Measurements from ENCODE around the gene TTC17.

The TTC17 gene

DNA sequence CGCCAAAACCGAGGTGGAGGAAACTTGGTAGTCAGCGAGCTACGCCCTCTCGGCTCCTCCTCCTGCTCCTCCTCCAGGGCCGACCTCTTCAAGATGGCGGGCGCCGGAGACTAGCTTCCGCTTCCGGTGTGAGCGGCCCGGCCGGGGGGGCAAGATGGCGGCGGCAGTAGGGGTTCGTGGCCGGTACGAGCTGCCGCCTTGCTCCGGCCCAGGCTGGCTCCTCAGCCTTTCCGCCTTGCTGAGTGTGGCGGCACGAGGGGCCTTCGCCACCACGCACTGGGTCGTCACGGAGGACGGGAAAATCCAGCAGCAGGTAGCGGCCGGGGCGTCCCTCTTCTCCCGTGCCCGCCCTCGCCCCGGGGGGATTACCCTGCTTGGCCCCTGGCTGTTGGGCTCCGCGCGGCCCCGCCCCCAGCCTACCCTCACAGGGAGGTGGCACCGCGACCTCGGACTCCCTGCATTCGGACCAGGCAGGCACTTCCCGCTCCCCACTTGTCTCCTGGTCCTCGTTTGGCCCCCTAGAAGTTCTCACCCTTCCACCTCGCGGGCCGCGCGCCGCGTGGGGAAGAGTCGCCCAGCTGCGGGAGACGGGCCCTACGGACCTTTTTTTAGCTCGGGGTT lies at the start of gene TTC17 (continued):
- TF ChIP-seq, protein P1, sequence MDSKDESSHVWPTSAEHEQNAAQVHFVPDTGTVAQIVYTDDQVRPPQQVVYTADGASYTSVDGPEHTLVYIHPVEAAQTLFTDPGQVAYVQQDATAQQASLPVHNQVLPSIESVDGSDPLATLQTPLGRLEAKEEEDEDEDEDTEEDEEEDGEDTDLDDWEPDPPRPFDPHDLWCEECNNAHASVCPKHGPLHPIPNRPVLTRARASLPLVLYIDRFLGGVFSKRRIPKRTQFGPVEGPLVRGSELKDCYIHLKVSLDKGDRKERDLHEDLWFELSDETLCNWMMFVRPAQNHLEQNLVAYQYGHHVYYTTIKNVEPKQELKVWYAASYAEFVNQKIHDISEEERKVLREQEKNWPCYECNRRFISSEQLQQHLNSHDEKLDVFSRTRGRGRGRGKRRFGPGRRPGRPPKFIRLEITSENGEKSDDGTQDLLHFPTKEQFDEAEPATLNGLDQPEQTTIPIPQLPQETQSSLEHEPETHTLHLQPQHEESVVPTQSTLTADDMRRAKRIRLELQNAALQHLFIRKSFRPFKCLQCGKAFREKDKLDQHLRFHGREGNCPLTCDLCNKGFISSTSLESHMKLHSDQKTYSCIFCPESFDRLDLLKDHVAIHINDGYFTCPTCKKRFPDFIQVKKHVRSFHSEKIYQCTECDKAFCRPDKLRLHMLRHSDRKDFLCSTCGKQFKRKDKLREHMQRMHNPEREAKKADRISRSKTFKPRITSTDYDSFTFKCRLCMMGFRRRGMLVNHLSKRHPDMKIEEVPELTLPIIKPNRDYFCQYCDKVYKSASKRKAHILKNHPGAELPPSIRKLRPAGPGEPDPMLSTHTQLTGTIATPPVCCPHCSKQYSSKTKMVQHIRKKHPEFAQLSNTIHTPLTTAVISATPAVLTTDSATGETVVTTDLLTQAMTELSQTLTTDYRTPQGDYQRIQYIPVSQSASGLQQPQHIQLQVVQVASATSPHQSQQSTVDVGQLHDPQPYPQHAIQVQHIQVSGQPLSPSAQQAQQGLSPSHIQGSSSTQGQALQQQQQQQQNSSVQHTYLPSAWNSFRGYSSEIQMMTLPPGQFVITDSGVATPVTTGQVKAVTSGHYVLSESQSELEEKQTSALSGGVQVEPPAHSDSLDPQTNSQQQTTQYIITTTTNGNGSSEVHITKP (tag by site-specific recombination; IDR thresholded peaks at IDR 0.05), result peak; percentile 42
- TF ChIP-seq ZNF24 (tag by site-specific recombination; IDR thresholded peaks at IDR 0.05) (0 out of 2 replicates have a peak, but pooled peaks have one; percentile 15), EGR2 (tag by site-specific recombination; IDR thresholded peaks at IDR 0.05; ENCODE audit: low read depth) (0 out of 2 replicates have a peak, but pooled peaks have one; percentile 25), ZNF354C (tag by site-specific recombination; IDR thresholded peaks at IDR 0.05; ENCODE audit: borderline replicate concordance, low read depth) (no peak), ZNF121 (tag by site-specific recombination; IDR thresholded peaks at IDR 0.05) (no peak), ZBTB1 (tag by site-specific recombination; IDR thresholded peaks at IDR 0.05) (no peak), SCRT2 (tag by site-specific recombination; IDR thresholded peaks at IDR 0.05) (no peak), ZNF514 (tag by site-specific recombination; IDR thresholded peaks at IDR 0.05) (no peak), ZNF302 (tag by site-specific recombination; IDR thresholded peaks at IDR 0.05; ENCODE audit: low read depth) (no peak), ZNF223 (tag by site-specific recombination; IDR thresholded peaks at IDR 0.05) (no peak), ZNF585B (tag by site-specific recombination; IDR thresholded peaks at IDR 0.05) (no peak), MZF1 (tag by site-specific recombination; IDR thresholded peaks at IDR 0.05; ENCODE audit: borderline replicate concordance) (no peak; the same call in 1 of the 2 replicates), ZSCAN4 (tag by site-specific recombination; IDR thresholded peaks at IDR 0.05) (0 out of 2 replicates have a peak, but pooled peaks have one; percentile 24), ZNF624 (tag by site-specific recombination; IDR thresholded peaks at IDR 0.05) (no peak), ZNF155 (tag by site-specific recombination; IDR thresholded peaks at IDR 0.05) (no peak), ZNF138 (tag by site-specific recombination; IDR thresholded peaks at IDR 0.05; ENCODE audit: borderline replicate concordance) (no peak), ZNF132 (tag by site-specific recombination; IDR thresholded peaks at IDR 0.05; ENCODE audit: borderline replicate concordance) (no peak), ZBTB20 (tag by site-specific recombination; IDR thresholded peaks at IDR 0.05) (peak; percentile 57; the same call in 1 of the 2 replicates), ZEB2 (tag by site-specific recombination; IDR thresholded peaks at IDR 0.05) (peak; percentile 69), ZNF645 (tag by site-specific recombination; IDR thresholded peaks at IDR 0.05) (no peak), ZNF112 (tag by site-specific recombination; IDR thresholded peaks at IDR 0.05) (no peak), ZNF776 (tag by site-specific recombination; IDR thresholded peaks at IDR 0.05; ENCODE audit: borderline replicate concordance) (no peak), SP3 (tag by site-specific recombination; IDR thresholded peaks at IDR 0.05) (peak; percentile 93), ZNF623 (tag by site-specific recombination; IDR thresholded peaks at IDR 0.05) (no peak), ZNF214 (tag by site-specific recombination; IDR thresholded peaks at IDR 0.05; ENCODE audit: borderline replicate concordance) (no peak), INSM2 (tag by site-specific recombination; IDR thresholded peaks at IDR 0.05) (peak; percentile 35; the same call in 1 of the 2 replicates), PBX3 (CRISPR knock-in tag; IDR thresholded peaks at IDR 0.05) (peak; percentile 89; the same call in 1 of the 2 replicates), ZNF37A (tag by site-specific recombination; IDR thresholded peaks at IDR 0.05) (no peak)
- TF ChIP-seq, protein P2, sequence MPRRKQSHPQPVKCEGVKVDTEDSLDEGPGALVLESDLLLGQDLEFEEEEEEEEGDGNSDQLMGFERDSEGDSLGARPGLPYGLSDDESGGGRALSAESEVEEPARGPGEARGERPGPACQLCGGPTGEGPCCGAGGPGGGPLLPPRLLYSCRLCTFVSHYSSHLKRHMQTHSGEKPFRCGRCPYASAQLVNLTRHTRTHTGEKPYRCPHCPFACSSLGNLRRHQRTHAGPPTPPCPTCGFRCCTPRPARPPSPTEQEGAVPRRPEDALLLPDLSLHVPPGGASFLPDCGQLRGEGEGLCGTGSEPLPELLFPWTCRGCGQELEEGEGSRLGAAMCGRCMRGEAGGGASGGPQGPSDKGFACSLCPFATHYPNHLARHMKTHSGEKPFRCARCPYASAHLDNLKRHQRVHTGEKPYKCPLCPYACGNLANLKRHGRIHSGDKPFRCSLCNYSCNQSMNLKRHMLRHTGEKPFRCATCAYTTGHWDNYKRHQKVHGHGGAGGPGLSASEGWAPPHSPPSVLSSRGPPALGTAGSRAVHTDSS (tag by site-specific recombination; IDR thresholded peaks at IDR 0.05), result no peak
